Progenitor cell of endocrine pancreas (in vitro differentiated cells): Measurements from ENCODE around the gene HMGXB3. TPM values are rescaled to one million over a fixed set of nuclear protein-coding genes. Genes with fewer than 3 reads are reported as not detected.

ENCODE experiments used
- DNase-seq: peaks from one replicate; pipeline ENCODE4 v3.0.0; 2021; ENCODE audit warnings: low spot score; ENCODE audit not compliant: unreplicated experiment
- H3K27ac Mint-ChIP-seq: 2 replicates; pipeline ENCODE4 v1.8.0; 2021; ENCODE audit warnings: mild to moderate bottlenecking, moderate library complexity, mixed read lengths
- H3K27me3 Mint-ChIP-seq: 2 replicates; pipeline ENCODE4 v1.8.0; 2021; ENCODE audit warnings: mixed read lengths
- H3K36me3 Mint-ChIP-seq: 2 replicates; pipeline ENCODE4 v1.8.0; 2022; ENCODE audit warnings: mixed read lengths; ENCODE audit not compliant: insufficient read depth
- H3K4me1 Mint-ChIP-seq: 2 replicates; pipeline ENCODE4 v1.8.0; 2021; ENCODE audit warnings: low read depth, mixed read lengths
- H3K4me3 Mint-ChIP-seq: 2 replicates; pipeline ENCODE4 v1.8.0; 2021; ENCODE audit warnings: low read depth, mild to moderate bottlenecking, moderate library complexity, mixed read lengths
- H3K9me3 Mint-ChIP-seq: 2 replicates; pipeline ENCODE4 v1.8.0; 2021; ENCODE audit warnings: low read depth, mixed read lengths
- total RNA-seq: library from RNA; stranded (reverse); gene quantifications from 2 replicates; pipeline ENCODE4 v1.2.1, GENCODE V29; 2021
- TF ChIP-seq, protein P1 (sequence below): fragments of 200-600 bp; sonication (generic); IDR thresholded peaks from one replicate; pipeline ENCODE4 v1.5.0; 2021; ENCODE audit warnings: antibody characterized with exemption, mild to moderate bottlenecking; ENCODE audit not compliant: unreplicated experiment

Gene HMGXB3
- total RNA-seq, 1 donor from 2014 or later, result 39.9 TPM

DNA sequence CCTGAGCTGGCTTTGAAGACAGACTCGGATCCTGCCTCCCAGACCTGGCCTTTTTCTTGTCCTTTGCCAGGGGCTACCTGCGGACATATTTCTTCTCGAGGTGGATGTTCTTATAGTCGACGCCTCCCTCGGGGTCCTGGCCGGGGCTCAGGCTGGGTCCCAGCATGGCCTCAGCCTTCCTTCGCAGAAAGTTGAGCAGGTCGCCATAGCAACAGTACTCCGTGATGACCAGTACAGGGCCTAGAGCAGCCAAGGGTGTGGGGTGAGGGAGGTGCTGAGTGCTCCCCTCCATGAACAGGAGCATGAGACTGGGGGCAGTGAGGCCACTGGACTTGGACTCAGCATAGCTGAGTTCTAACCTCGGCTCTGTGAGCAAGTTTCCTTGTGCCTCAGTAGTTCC lies 59.1 kb downstream of the HMGXB3 start:
- Mint-ChIP-seq H3K4me1 (no peaks in the 10 kb centered on the region), H3K36me3 (no peaks in the 10 kb centered on the region), H3K27ac (no peak overlapping the region), H3K27me3 (peaks cover 12% of the 10 kb centered on the region), H3K4me3 (no peak overlapping the region), H3K9me3 (no peaks in the 10 kb centered on the region)
- TF ChIP-seq, protein P1, sequence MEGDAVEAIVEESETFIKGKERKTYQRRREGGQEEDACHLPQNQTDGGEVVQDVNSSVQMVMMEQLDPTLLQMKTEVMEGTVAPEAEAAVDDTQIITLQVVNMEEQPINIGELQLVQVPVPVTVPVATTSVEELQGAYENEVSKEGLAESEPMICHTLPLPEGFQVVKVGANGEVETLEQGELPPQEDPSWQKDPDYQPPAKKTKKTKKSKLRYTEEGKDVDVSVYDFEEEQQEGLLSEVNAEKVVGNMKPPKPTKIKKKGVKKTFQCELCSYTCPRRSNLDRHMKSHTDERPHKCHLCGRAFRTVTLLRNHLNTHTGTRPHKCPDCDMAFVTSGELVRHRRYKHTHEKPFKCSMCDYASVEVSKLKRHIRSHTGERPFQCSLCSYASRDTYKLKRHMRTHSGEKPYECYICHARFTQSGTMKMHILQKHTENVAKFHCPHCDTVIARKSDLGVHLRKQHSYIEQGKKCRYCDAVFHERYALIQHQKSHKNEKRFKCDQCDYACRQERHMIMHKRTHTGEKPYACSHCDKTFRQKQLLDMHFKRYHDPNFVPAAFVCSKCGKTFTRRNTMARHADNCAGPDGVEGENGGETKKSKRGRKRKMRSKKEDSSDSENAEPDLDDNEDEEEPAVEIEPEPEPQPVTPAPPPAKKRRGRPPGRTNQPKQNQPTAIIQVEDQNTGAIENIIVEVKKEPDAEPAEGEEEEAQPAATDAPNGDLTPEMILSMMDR, result no peak
- no peak for DNase-seq

DNA sequence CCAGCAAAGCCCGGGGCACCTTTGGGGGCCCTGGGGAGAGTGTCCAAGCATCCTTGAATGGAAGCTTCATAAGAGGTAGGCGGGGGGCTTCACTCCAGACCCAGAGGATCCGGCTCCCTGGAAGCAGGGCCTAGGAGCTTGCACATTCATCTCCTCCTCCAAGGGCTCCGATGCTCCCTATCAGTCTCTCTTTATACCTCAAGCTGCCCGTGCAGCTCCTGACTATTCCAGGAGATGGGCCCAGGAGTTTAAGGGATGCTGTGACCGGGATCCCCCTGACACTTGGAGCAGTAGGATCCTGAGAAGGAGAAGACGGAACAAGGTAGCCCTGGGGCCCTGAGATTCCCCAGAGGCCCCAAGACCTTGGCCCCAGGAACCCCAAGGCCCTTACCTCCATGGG lies 59.9 kb downstream of the HMGXB3 start:
- Mint-ChIP-seq H3K36me3 (no peaks in the 10 kb centered on the region), H3K4me1 (no peaks in the 10 kb centered on the region), H3K27ac (no peak overlapping the region), H3K9me3 (no peaks in the 10 kb centered on the region), H3K27me3 (peaks cover 12% of the 10 kb centered on the region), H3K4me3 (no peak overlapping the region)
- TF ChIP-seq, protein P1, result no peak
- no peak for DNase-seq

DNA sequence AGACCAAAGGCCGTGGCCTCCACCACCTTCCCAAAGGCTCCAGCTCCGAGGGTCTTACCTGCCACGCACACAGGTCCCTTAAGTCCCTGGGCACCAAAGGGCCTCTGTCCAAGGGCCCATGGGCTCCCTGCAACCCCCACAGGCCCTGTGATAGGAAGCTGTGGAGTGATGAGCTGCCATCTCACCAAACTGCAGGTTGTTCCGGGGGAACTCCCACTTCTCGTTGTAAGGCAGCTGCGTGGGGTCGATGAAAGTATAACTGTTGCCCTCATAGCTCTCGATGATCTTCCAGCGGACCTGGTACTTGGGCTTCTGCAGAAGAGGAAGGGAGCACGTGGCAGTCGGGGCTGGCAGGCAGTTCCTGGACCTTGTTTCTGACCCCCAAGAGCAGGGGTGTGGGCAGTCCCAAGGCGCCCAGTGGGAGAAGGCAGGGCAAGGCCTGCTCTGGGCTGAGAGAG lies 61.0 kb downstream of the HMGXB3 start:
- Mint-ChIP-seq H3K9me3 (no peaks in the 10 kb centered on the region), H3K27me3 (peaks cover 16% of the 10 kb centered on the region), H3K4me1 (no peaks in the 10 kb centered on the region), H3K4me3 (no peak overlapping the region), H3K27ac (no peak overlapping the region), H3K36me3 (no peaks in the 10 kb centered on the region)
- TF ChIP-seq, protein P1, result no peak
- no peak for DNase-seq

DNA sequence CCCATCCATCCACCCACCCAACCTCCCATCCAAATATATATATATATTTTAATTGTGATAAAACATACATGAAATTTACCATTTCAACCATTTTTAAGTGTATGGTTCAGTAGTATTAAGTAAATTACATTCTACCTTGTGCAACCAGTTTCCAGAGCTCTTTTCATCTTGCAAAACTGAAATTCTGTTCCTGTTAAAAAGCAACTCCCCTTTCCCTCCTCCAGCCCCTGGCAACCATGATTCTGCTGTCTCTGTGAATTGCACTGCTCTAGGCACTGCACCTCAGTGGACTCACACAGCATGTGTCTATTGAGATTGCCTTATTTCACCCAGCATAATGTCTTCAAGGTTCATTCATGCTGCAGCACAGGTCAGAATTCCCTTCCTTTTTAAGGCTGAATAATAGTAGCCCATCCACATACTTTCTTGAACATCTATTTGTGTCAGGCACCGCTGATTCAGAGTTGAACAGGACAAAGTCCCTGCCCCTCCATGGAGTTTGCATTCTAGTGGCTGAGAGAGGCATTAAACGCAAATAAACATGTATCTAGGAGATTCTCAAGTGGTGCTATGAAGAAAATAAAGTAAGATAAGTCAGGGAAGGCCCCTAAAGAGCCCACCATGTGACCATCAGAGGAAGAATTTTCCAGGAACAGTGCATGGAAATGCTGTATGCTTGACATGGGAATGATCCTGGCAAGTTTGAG lies 61.8 kb downstream of the HMGXB3 start:
- Mint-ChIP-seq H3K27ac (peak overlapping the region; percentile 1), H3K4me3 (no peak overlapping the region), H3K36me3 (no peaks in the 10 kb centered on the region), H3K9me3 (no peaks in the 10 kb centered on the region), H3K27me3 (peaks cover 16% of the 10 kb centered on the region), H3K4me1 (no peaks in the 10 kb centered on the region)
- TF ChIP-seq, protein P1, result no peak
- DNase-seq, result no peak

DNA sequence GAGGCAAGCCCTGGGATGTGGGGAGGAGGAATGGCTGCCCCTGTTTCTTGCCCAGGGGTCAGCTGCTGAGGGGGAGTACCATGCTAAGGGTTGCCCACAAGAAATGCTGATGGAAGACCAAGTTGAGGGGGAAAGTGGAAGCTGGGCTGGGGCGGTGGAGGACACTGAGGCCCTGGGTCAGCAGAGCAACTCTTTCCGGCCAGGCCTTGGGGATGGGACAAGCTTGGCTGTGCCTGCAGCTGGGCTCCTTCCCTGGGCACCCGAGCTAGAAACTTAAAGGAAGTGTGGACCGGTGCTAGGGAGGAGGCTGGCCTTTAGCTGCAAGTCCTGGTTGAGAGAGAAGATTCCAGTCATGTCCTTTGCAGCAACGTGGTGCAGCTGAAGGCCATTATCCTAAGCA lies 63.1 kb downstream of the HMGXB3 start:
- Mint-ChIP-seq H3K27ac (no peak overlapping the region), H3K27me3 (peaks cover 19% of the 10 kb centered on the region), H3K4me1 (no peaks in the 10 kb centered on the region), H3K4me3 (no peak overlapping the region), H3K9me3 (no peaks in the 10 kb centered on the region), H3K36me3 (no peaks in the 10 kb centered on the region)
- TF ChIP-seq, protein P1, result no peak
- no peak for DNase-seq
